Thyroid gland (tissue), 4 donors: ENCODE measurements around the gene ARV1. TPM values are rescaled to one million over a fixed set of nuclear protein-coding genes. Genes with fewer than 3 reads are reported as not detected.

Experiments
- DNase-seq, 2 donors: peaks; one replicate each; pipeline ENCODE4 v3.0.0-alpha.2; 2019
- H3K27ac ChIP-seq, 3 donors: fragments of 200-600 bp; sonication (generic); 1 replicate in 2 of 3; 2 replicates in 1 of 3; pipeline ENCODE4 v1.5.1; 2016 to 2019; ENCODE audit warnings: mild to moderate bottlenecking in 1 of 3, moderate library complexity in 1 of 3
- H3K27me3 ChIP-seq: fragments of 200-600 bp; sonication (generic); one replicate; pipeline ENCODE4 v1.5.1; 2019
- H3K36me3 ChIP-seq, 2 donors: fragments of 200-600 bp; sonication (generic); one replicate each; pipeline ENCODE4 v1.5.1; 2016 to 2019
- H3K4me1 ChIP-seq, 2 donors: fragments of 200-600 bp; sonication (generic); one replicate each; pipeline ENCODE4 v1.5.1; 2017 to 2019
- H3K4me3 ChIP-seq, 3 donors: fragments of 200-600 bp; sonication (generic); replicated peaks in 1 of 3; 1 replicate in 2 of 3; 2 replicates in 1 of 3; pipeline ENCODE4 v1.5.1; 2016; ENCODE audit warnings: mild to moderate bottlenecking in 1 of 3
- H3K9me3 ChIP-seq: fragments of 200-600 bp; sonication (generic); one replicate; pipeline ENCODE4 v1.5.1; 2017
- POLR2A ChIP-seq, 2 donors: fragments of 450-650 bp; IDR thresholded peaks; one replicate each; pipeline ENCODE4 v1.6.1; 2017; ENCODE audit warnings: antibody characterized with exemption in 2 of 2, mild to moderate bottlenecking in 2 of 2, moderate library complexity in 1 of 2
- WGBS, 2 donors: methylation state at CpG; one replicate each; pipeline ENCODE4 v1.1.5; 2017; 5-methylcytosine and 5-hydroxymethylcytosine counted together
- intact Hi-C: fragments of 100-400 bp; cut with DNase I; formaldehyde crosslinking; loops from one replicate; pipeline ENCODE4 v1.15.1; 2023
- total RNA-seq, 4 donors: library from RNA; depleted of rRNA; stranded (reverse); fragments of >200 nt; gene quantifications; one replicate each; pipeline ENCODE4 v1.2.3, GENCODE V29; 2016
- TF ChIP-seq, protein P1 (sequence below), 6 experiments: fragments of 200-600 bp in 3 of 6; fragments of 450-650 bp in 3 of 6; sonication (generic) in 3 of 6; IDR thresholded peaks; one replicate each; pipeline ENCODE4 v1.5.1; 2016 to 2019; ENCODE audit warnings: antibody characterized with exemption in 6 of 6, mild to moderate bottlenecking in 2 of 6, inconsistent platforms in 1 of 6, moderate library complexity in 1 of 6

Gene ARV1
- 10 to 100 TPM; 29.3 to 39.2 (median 34.8) TPM for total RNA-seq

DNA sequence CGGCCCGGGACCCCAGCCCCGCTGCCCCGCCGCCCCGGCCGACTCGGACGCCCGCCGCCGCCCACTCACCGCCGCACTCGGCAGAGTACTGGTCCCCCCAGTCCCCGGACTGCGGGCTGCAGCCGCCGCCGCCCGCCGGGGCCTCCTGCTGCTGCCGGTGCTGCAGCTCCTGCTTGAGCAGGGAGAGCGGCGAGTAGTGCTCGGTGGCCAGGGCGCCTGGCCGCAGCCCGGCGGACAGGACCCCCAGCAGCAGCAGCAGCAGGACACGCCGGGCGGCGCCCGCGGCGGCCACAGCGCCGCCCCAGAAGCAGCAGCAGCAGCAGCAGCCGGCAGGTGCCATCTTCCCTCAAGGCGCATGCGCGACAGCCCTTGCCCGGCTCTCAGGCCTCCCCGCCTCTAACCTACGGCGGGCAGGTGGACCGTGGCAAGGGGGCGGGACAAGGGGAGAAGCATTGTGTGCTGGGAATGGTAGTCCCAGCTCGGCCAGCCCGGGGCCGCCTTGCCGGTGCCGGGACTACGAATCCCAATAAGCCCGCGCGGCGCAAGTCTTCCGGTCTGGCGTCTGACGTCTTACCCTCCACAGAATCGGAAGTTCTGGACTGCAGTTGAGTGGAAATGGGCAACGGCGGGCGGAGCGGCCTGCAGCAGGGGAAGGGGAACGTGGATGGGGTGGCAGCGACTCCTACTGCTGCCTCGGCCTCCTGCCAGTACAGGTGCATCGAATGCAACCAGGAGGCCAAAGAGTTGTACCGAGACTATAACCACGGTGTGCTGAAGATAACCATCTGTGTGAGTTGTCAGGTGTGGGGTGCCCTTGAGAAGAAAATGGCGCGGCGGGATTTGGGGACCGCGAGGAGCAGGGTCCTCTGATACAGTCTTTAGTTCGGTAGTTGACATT lies at the start of gene ARV1, which contains the start of gene TTC13:
ARV1 (plus strand) TSS at position 604 of the 898 bp plus-strand sequence; CDS start at position 616, 12 bp downstream.
TTC13 (minus strand) TSS at position 371 of the 898 bp plus-strand sequence; CDS start at position 340, 31 bp downstream.
- 0 to 1% methylated on average over 8 to 13 of the region's 79 CpGs for WGBS, 2 donors
- peak; percentile 100 for DNase-seq
- Histone ChIP-seq H3K27me3 (no peaks in the 10 kb centered on the region), H3K4me3 (peak within 1 kb of the TSS; percentile 69 to 87 (median 70)), H3K36me3 (peaks cover 0 to 4% of the 10 kb centered on the region in 2 donors), H3K4me1 (peaks cover 10 to 16% of the 10 kb centered on the region in 2 donors), H3K9me3 (no peaks in the 10 kb centered on the region), H3K27ac (peak within 1 kb of the TSS in 2 of 3 donors; percentile 35 to 56)
- peak; percentile 33 to 89 for TF ChIP-seq POLR2A (IDR thresholded peaks at IDR 0.05)
- TF ChIP-seq, protein P1, sequence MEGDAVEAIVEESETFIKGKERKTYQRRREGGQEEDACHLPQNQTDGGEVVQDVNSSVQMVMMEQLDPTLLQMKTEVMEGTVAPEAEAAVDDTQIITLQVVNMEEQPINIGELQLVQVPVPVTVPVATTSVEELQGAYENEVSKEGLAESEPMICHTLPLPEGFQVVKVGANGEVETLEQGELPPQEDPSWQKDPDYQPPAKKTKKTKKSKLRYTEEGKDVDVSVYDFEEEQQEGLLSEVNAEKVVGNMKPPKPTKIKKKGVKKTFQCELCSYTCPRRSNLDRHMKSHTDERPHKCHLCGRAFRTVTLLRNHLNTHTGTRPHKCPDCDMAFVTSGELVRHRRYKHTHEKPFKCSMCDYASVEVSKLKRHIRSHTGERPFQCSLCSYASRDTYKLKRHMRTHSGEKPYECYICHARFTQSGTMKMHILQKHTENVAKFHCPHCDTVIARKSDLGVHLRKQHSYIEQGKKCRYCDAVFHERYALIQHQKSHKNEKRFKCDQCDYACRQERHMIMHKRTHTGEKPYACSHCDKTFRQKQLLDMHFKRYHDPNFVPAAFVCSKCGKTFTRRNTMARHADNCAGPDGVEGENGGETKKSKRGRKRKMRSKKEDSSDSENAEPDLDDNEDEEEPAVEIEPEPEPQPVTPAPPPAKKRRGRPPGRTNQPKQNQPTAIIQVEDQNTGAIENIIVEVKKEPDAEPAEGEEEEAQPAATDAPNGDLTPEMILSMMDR (IDR thresholded peaks at IDR 0.05): peak in 4 of 6 experiments; percentile 27 to 48 (median 34)
- intact Hi-C loops: loop anchor here (5.0 to 10.0 kb wide), 2 partner anchors 66 to 181 kb away; partner anchors contain the start of gene FAM89A

DNA sequence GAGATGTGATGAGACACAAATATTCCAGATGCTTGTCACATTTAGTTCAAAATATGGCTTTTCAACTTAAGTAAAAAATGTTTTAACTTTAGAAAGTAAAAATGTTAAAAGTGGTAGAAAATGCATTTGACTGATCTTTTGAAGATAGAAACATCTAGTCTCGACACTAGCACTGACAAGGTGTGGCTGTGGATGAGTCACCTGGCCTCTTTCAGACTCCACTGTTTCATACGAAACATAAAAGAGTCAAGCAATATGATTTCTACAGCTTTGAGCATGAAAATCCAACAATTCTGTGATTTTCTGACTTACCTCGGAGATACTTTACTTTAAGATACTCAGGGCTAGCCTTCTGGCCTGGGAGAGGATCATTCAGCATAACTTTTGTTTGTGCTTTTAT lies 47.9 kb upstream of the ARV1 start:
- Histone ChIP-seq H3K9me3 (no peaks in the 10 kb centered on the region), H3K27ac (no peak overlapping the region), H3K36me3 (peaks cover 0 to 5% of the 10 kb centered on the region in 2 donors), H3K4me1 (no peaks in the 10 kb centered on the region), H3K4me3 (no peak overlapping the region), H3K27me3 (no peaks in the 10 kb centered on the region)
- 90 to 96% methylated on average over 3 of the region's 3 CpGs for WGBS, 2 donors
- intact Hi-C loops: no loop called here
- no peak for TF ChIP-seq POLR2A (IDR thresholded peaks at IDR 0.05)
- TF ChIP-seq, protein P1 (IDR thresholded peaks at IDR 0.05): no peak
- no peak for DNase-seq

DNA sequence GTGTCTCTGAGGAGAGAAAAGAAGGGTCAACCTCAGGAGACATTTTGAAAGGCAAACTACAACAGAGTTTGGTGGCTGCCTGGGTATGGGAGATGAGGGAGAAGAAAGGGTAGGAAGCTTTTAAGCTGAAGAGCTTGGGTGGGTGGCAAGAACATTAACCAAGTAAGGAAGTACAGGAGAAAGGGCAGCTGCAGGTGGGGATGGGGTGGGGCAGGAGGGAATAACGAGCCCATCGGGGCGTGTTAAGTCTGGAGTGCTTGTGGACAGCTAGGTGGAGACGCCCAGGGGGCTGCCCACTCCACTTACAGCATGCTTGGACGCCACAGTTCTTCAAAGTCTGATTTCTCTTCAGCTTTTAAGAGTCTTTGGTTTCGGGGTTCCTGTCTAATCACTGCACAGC lies 43.0 kb upstream of the ARV1 start:
- H3K4me3 ChIP-seq: no peak overlapping the region
- H3K36me3 ChIP-seq: no peaks in the 10 kb centered on the region
- no peak for DNase-seq
- H3K27me3 ChIP-seq: no peaks in the 10 kb centered on the region
- H3K9me3 ChIP-seq: no peaks in the 10 kb centered on the region
- TF ChIP-seq POLR2A (IDR thresholded peaks at IDR 0.05): no peak
- TF ChIP-seq, protein P1 (IDR thresholded peaks at IDR 0.05): no peak
- no peak overlapping the region for H3K27ac ChIP-seq
- 58 to 81% methylated on average over 6 of the region's 6 CpGs for WGBS, 2 donors
- intact Hi-C loops: no loop called here
- no peaks in the 10 kb centered on the region for H3K4me1 ChIP-seq

DNA sequence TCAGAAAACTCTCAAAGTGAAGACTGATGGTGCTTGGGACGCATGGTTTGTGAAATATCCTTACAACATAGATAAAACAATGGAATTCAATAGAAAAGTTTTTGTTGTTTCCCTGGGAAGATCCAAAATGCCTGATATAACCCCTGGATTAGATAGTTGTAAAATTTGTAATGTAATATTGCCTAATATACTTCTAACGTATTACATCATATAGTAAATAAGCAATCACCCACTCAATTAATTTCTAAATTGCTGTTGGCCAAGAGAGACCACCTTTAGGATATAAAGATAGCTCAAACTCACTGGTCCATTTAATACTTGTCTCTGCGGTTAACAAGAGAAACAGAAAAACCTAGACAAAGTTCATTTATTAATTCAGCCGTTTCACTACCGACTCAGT lies 42.4 kb upstream of the ARV1 start:
- intact Hi-C loops: no loop called here
- no peak for DNase-seq
- 86 to 91% methylated on average over 5 of the region's 5 CpGs for WGBS, 2 donors
- Histone ChIP-seq H3K27me3 (no peaks in the 10 kb centered on the region), H3K9me3 (no peaks in the 10 kb centered on the region), H3K27ac (no peak overlapping the region), H3K4me1 (no peaks in the 10 kb centered on the region), H3K36me3 (no peaks in the 10 kb centered on the region), H3K4me3 (no peak overlapping the region)
- no peak for TF ChIP-seq POLR2A (IDR thresholded peaks at IDR 0.05)
- TF ChIP-seq, protein P1 (IDR thresholded peaks at IDR 0.05): no peak

DNA sequence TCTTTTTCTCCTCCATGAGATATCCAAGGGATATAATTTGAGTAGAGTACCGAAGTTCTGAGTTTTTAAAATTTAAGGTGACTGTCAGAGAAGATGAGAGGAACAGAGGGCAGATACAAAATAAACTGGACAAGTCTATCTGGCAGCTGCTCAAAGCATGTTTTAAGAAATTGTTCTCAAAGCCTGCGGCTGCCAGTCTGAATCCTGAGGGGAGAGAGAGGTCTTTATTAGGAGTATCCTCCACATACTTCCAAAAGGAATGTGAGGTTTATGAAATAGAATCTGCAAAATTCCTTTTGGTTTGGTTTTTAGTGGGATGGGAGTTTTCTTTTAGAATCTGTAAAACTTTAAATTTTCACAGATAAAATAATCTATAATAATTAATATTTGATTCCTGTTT lies 41.5 kb upstream of the ARV1 start:
- H3K4me3 ChIP-seq: no peak overlapping the region
- no peaks in the 10 kb centered on the region for H3K36me3 ChIP-seq
- H3K9me3 ChIP-seq: no peaks in the 10 kb centered on the region
- WGBS, 2 donors: 35 to 37% methylated on average over 2 of the region's 2 CpGs
- peak in 1 of 2 donors; percentile 10 for DNase-seq
- H3K27me3 ChIP-seq: no peaks in the 10 kb centered on the region
- no peak overlapping the region for H3K27ac ChIP-seq
- H3K4me1 ChIP-seq: no peaks in the 10 kb centered on the region
- TF ChIP-seq POLR2A (IDR thresholded peaks at IDR 0.05): no peak
- TF ChIP-seq, protein P1 (IDR thresholded peaks at IDR 0.05): no peak
- intact Hi-C loops: no loop called here
